GM12892 (cell line): ENCODE results near the gene TOM1L2.

Experiments used
- POLR2A ChIP-seq: IDR thresholded peaks from 2 replicates; pipeline ENCODE4 v1.6.1; 2011; ENCODE audit warnings: low read depth, low read length, control low read depth
- POLR2AphosphoS5 ChIP-seq: IDR thresholded peaks from 2 replicates; pipeline ENCODE4 v1.6.1; 2011; ENCODE audit warnings: low read depth, low read length, control low read depth

GRCh38 chr17:17892009-17892408 is 80.2 kb downstream of the TOM1L2 start:
- no peak for TF ChIP-seq POLR2A
- TF ChIP-seq POLR2AphosphoS5: no peak
